Anterior cingulate cortex (tissue), 58 donors: Measurements from ENCODE around the gene KIF5B.
"Not testable (repeated sequence)": the region's sequence is repeated elsewhere in the genome, so short reads cannot be mapped to it uniquely, and the experiment has no call there.

Experiments used
- DNase-seq, 58 donors: peaks; one replicate each; lab custom pipeline; 2025; lab: John Stamatoyannopoulos, UW

KIF5B gene

GRCh38 chr10:31969847-31970246 is 86.4 kb downstream of the KIF5B start:
- DNase-seq, result not testable (repeated sequence)

- no peak for DNase-seq
Observed at GRCh38 chr10:31963589-31963980, 92.6 kb downstream of the KIF5B start.

- no peak for DNase-seq
Observed at GRCh38 chr10:31962826-31963588, 93.2 kb downstream of the KIF5B start.

- DNase-seq, result peak in 2 of 58 donors; percentile 11 to 13
Observed at GRCh38 chr10:31961277-31962074, 94.7 kb downstream of the KIF5B start.

GRCh38 chr10:31959461-31960173 is 96.6 kb downstream of the KIF5B start:
- DNase-seq, result no peak
